ENCODE results near the gene TACC2.
A peak's percentile ranks its signal among the peaks of the same experiment; 100 is the strongest.

TACC2 gene

GRCh38 chr10:122124342-122124741 is 135.4 kb downstream of the TACC2 start:
- TF ChIP-seq, protein P1, sequence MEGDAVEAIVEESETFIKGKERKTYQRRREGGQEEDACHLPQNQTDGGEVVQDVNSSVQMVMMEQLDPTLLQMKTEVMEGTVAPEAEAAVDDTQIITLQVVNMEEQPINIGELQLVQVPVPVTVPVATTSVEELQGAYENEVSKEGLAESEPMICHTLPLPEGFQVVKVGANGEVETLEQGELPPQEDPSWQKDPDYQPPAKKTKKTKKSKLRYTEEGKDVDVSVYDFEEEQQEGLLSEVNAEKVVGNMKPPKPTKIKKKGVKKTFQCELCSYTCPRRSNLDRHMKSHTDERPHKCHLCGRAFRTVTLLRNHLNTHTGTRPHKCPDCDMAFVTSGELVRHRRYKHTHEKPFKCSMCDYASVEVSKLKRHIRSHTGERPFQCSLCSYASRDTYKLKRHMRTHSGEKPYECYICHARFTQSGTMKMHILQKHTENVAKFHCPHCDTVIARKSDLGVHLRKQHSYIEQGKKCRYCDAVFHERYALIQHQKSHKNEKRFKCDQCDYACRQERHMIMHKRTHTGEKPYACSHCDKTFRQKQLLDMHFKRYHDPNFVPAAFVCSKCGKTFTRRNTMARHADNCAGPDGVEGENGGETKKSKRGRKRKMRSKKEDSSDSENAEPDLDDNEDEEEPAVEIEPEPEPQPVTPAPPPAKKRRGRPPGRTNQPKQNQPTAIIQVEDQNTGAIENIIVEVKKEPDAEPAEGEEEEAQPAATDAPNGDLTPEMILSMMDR (IDR thresholded peaks at IDR 0.05; ENCODE audit: insufficient read depth, low read length, missing control alignments): no peak
- ChIA-PET POLR2A (no interaction called here), CTCF (interaction anchor here (1.1 to 3.0 kb wide), 2 partner anchors 11 to 18 kb away, joined by 3 to 10 read pairs; no protein-coding TSS in a partner anchor)
- DNase-seq (ENCODE audit: low read depth, low spot score): no peak
- H3K4me3 ChIP-seq (ENCODE audit: low read depth, low read length): no peak overlapping the region

- ChIA-PET POLR2A (no interaction called here), CTCF (interaction anchor here (1.1 to 3.0 kb wide), 2 partner anchors 12 to 17 kb away, joined by 3 to 10 read pairs; no protein-coding TSS in a partner anchor)
- TF ChIP-seq, protein P1 (IDR thresholded peaks at IDR 0.05; ENCODE audit: insufficient read depth, low read length, missing control alignments): no peak
- no peak overlapping the region for H3K4me3 ChIP-seq (ENCODE audit: low read depth, low read length)
- no peak for DNase-seq (ENCODE audit: low read depth, low spot score)
Measured at GRCh38 chr10:122124808-122125207, 135.8 kb downstream of the TACC2 start.

DNA sequence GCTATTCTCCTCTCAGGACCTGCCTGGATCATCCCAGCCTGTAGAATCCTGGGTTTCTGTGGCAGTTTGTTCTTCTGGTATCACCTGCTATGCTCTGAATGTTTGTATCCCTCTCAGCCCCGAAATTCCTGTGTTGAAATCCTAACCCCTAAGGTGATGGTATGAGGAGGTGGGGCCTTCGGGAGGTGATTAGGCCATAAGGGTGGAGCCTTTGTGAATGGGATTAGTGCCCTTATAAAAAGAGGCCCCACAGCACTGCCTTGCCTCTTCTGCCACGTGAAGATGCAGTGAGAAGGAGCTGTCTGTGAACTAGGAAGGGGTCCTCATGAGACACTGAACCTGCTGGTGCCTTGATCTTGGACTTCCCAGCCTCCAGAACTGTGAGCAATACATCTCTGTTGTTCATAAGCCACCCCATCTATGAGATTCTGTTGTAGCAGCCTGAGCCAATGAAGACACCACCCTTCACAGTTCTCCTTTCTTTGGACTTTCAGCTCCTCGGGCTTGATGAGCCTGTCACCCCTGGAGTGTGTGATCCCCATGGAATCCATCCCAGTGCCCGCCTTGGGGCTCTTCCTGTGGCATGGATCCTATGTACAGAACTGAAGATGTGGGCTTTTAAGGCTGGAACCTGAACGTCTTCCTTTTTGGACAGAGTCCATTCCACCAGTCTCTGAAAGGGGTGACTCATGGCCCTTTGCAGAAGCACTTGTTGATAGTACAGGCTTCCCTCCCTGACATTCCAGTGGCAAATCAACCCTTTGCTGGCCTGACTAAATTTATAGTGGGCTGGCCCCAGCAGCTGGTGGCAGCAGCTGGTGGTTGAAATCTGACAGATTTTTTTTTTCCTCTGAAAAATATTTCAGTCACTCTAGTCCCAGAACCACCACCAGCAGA is 138.0 kb downstream of the TACC2 start:
- ChIA-PET POLR2A (interaction anchor here (1.0 kb wide), 1 partner anchor 14 kb away, joined by 4 read pairs; no protein-coding TSS in a partner anchor), CTCF (interaction anchor here (1.1 to 1.7 kb wide), 4 partner anchors 11 to 35 kb away, joined by 3 to 12 read pairs (median 4); no protein-coding TSS in a partner anchor)
- DNase-seq (ENCODE audit: low read depth, low spot score): peak; percentile 73
- TF ChIP-seq, protein P1 (IDR thresholded peaks at IDR 0.05; ENCODE audit: insufficient read depth, low read length, missing control alignments): no peak
- no peak overlapping the region for H3K4me3 ChIP-seq (ENCODE audit: low read depth, low read length)

GRCh38 chr10:122127943-122128342 is 139.0 kb downstream of the TACC2 start:
- TF ChIP-seq, protein P1 (IDR thresholded peaks at IDR 0.05; ENCODE audit: insufficient read depth, low read length, missing control alignments): no peak
- H3K4me3 ChIP-seq (ENCODE audit: low read depth, low read length): peak overlapping the region; percentile 33
- no peak for DNase-seq (ENCODE audit: low read depth, low spot score)
- ChIA-PET CTCF (interaction anchor here (1.0 to 1.7 kb wide), 5 partner anchors 10 to 34 kb away, joined by 3 to 12 read pairs (median 4); no protein-coding TSS in a partner anchor), POLR2A (interaction anchor here (1.0 kb wide), 1 partner anchor 14 kb away, joined by 4 read pairs; no protein-coding TSS in a partner anchor)

DNA sequence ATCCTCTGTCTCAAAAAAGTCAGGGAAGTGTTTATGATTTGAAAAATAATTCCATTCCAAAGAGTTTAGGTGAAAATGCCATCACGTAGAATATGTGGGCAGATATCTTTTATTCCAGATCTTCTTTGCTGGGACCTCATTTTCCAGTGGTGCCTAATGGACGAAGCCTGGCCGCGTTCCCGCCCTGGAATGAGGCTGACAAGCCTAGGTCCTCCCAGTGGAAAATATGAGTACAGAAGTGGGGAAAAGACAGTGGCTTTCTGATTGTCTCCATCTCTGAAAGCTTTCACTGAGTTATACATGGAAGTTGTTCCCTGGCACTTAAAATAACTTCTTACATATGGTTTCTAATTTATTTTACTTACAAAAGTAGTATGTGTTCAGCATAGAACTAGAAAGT is 139.4 kb downstream of the TACC2 start:
- ChIA-PET POLR2A (no interaction called here), CTCF (interaction anchor here (1.0 to 1.5 kb wide), 4 partner anchors 9 to 34 kb away, joined by 3 to 12 read pairs (median 4); no protein-coding TSS in a partner anchor)
- no peak for DNase-seq (ENCODE audit: low read depth, low spot score)
- TF ChIP-seq, protein P1 (IDR thresholded peaks at IDR 0.05; ENCODE audit: insufficient read depth, low read length, missing control alignments): no peak
- H3K4me3 ChIP-seq (ENCODE audit: low read depth, low read length): no peak overlapping the region
